H9 (cell line): ENCODE measurements around the gene CSTPP1. TPM values are rescaled to one million over a fixed set of nuclear protein-coding genes. Genes with fewer than 3 reads are reported as not detected.

Experiments used
- DNase-seq: peaks from one replicate; pipeline ENCODE4 v3.0.0-alpha.2; 2017
- H2AFZ ChIP-seq: one replicate; pipeline ENCODE4 v1.6.1; 2013; ENCODE audit warnings: mild to moderate bottlenecking, low read length, control low read depth, moderate library complexity
- H2AK5ac ChIP-seq: 2 replicates; pipeline ENCODE4 v1.6.1; 2013; ENCODE audit warnings: low read length, control low read depth, mixed read lengths; ENCODE audit not compliant: insufficient read length
- H2BK120ac ChIP-seq: one replicate; pipeline ENCODE4 v1.6.1; 2013; ENCODE audit warnings: low read depth, mild to moderate bottlenecking, low read length, control low read depth, inconsistent platforms; ENCODE audit not compliant: poor library complexity, severe bottlenecking
- H2BK12ac ChIP-seq: 2 replicates; pipeline ENCODE4 v1.6.1; 2013; ENCODE audit warnings: low read length, control low read depth, mixed read lengths, low read depth; ENCODE audit not compliant: insufficient read length
- H2BK15ac ChIP-seq: 2 replicates; pipeline ENCODE4 v1.6.1; 2013; ENCODE audit warnings: low read depth, low read length, control low read depth
- H2BK20ac ChIP-seq: one replicate; pipeline ENCODE4 v1.6.1; 2013; ENCODE audit warnings: low read depth, mild to moderate bottlenecking, low read length, control low read depth, inconsistent platforms; ENCODE audit not compliant: poor library complexity, severe bottlenecking
- H2BK5ac ChIP-seq: 2 replicates; pipeline ENCODE4 v1.6.1; 2013; ENCODE audit warnings: low read length, control low read depth, mixed read lengths; ENCODE audit not compliant: insufficient read length
- H3K14ac ChIP-seq: 2 replicates; pipeline ENCODE4 v1.6.1; 2013; ENCODE audit warnings: low read length, control low read depth; ENCODE audit not compliant: insufficient read depth
- H3K18ac ChIP-seq: 2 replicates; pipeline ENCODE4 v1.6.1; 2013; ENCODE audit warnings: low read depth, mild to moderate bottlenecking, mixed read lengths, low read length, control low read depth; ENCODE audit not compliant: insufficient read length
- H3K23ac ChIP-seq: 2 replicates; pipeline ENCODE4 v1.6.1; 2013; ENCODE audit warnings: low read length, control low read depth, mixed read lengths, low read depth; ENCODE audit not compliant: insufficient read length
- H3K23me2 ChIP-seq: 2 replicates; pipeline ENCODE4 v1.6.1; 2013; ENCODE audit warnings: low read depth, mild to moderate bottlenecking, mixed read lengths, low read length, control low read depth; ENCODE audit not compliant: insufficient read length, poor library complexity, severe bottlenecking
- H3K27ac ChIP-seq: 2 replicates; pipeline ENCODE4 v1.5.1; 2013; ENCODE audit warnings: low read length, control low read depth, mixed read lengths, low read depth; ENCODE audit not compliant: insufficient read length
- H3K27me3 ChIP-seq: 2 replicates; pipeline ENCODE4 v1.6.1; 2013; ENCODE audit warnings: low read length, control low read depth, inconsistent platforms; ENCODE audit not compliant: insufficient read depth
- H3K4ac ChIP-seq: 2 replicates; pipeline ENCODE4 v1.6.1; 2013; ENCODE audit warnings: low read depth, mild to moderate bottlenecking, control low read depth, inconsistent platforms, low read length, moderate library complexity
- H3K4me1 ChIP-seq: 2 replicates; pipeline ENCODE4 v1.6.1; 2013; ENCODE audit warnings: low read length, control low read depth, inconsistent platforms; ENCODE audit not compliant: insufficient read depth
- H3K4me2 ChIP-seq: 2 replicates; pipeline ENCODE4 v1.6.1; 2013; ENCODE audit warnings: low read length, control low read depth, mixed read lengths; ENCODE audit not compliant: insufficient read length, insufficient read depth
- H3K56ac ChIP-seq: 2 replicates; pipeline ENCODE4 v1.6.1; 2013; ENCODE audit warnings: low read depth, mild to moderate bottlenecking, mixed read lengths, low read length, control low read depth; ENCODE audit not compliant: insufficient read length
- H3K79me1 ChIP-seq: 2 replicates; pipeline ENCODE4 v1.6.1; 2013; ENCODE audit warnings: low read depth, mild to moderate bottlenecking, moderate library complexity, low read length, control low read depth, inconsistent platforms; ENCODE audit not compliant: insufficient read depth, poor library complexity, severe bottlenecking
- H3K79me2 ChIP-seq: 2 replicates; pipeline ENCODE4 v1.6.1; 2013; ENCODE audit warnings: low read length, control low read depth, inconsistent platforms; ENCODE audit not compliant: insufficient read depth
- H3K9ac ChIP-seq: 2 replicates; pipeline ENCODE4 v1.6.1; 2013; ENCODE audit warnings: low read length, control low read depth, mixed read lengths; ENCODE audit not compliant: insufficient read length; ENCODE audit errors: extremely low read depth
- H3K9me3 ChIP-seq: one replicate; pipeline ENCODE4 v1.6.1; 2013; ENCODE audit warnings: low read depth, low read length, inconsistent platforms; ENCODE audit not compliant: control insufficient read depth
- H3T11ph ChIP-seq: one replicate; pipeline ENCODE4 v1.6.1; 2013; ENCODE audit warnings: mild to moderate bottlenecking, low read length, control low read depth, inconsistent platforms
- H4K20me1 ChIP-seq: one replicate; pipeline ENCODE4 v1.6.1; 2013; ENCODE audit not compliant: control insufficient read depth, insufficient read length, insufficient read depth
- H4K5ac ChIP-seq: 2 replicates; pipeline ENCODE4 v1.6.1; 2013; ENCODE audit warnings: low read depth, mild to moderate bottlenecking, mixed read lengths, low read length, control low read depth; ENCODE audit not compliant: insufficient read length
- H4K8ac ChIP-seq: replicated peaks from 2 replicates; pipeline ENCODE4 v1.6.1; 2013; ENCODE audit warnings: low read length, control low read depth, mixed read lengths, low read depth; ENCODE audit not compliant: insufficient read length
- H4K91ac ChIP-seq: 2 replicates; pipeline ENCODE4 v1.6.1; 2013; ENCODE audit warnings: low read depth, mild to moderate bottlenecking, moderate library complexity, mixed read lengths, low read length, control low read depth; ENCODE audit not compliant: insufficient read length
- H3K27ac Mint-ChIP-seq, 3 experiments: 2 replicates in 2 of 3; 3 replicates in 1 of 3; pipeline ENCODE4 v1.8.0; 2020 to 2021; ENCODE audit warnings: mixed read lengths in 3 of 3, mild to moderate bottlenecking in 1 of 3, moderate library complexity in 1 of 3
- H3K27me3 Mint-ChIP-seq: 2 replicates; pipeline ENCODE4 v1.8.0; 2021; ENCODE audit warnings: low read depth, mild to moderate bottlenecking, moderate library complexity, mixed read lengths
- H3K36me3 Mint-ChIP-seq, 3 experiments: 2 replicates in 2 of 3; 3 replicates in 1 of 3; pipeline ENCODE4 v1.8.0; 2020 to 2021; ENCODE audit warnings: low read depth in 3 of 3, mixed read lengths in 3 of 3; ENCODE audit not compliant: insufficient read depth in 1 of 3
- H3K4me1 Mint-ChIP-seq, 2 experiments: 2 replicates each; pipeline ENCODE4 v1.8.0; 2020; ENCODE audit warnings: mixed read lengths in 2 of 2
- H3K4me3 Mint-ChIP-seq, 2 experiments: 2 replicates in 1 of 2; 3 replicates in 1 of 2; pipeline ENCODE4 v1.8.0; 2020 to 2021; ENCODE audit warnings: mild to moderate bottlenecking in 2 of 2, mixed read lengths in 2 of 2, moderate library complexity in 1 of 2
- H3K9me3 Mint-ChIP-seq, 2 experiments: 2 replicates in 1 of 2; 3 replicates in 1 of 2; pipeline ENCODE4 v1.8.0; 2020; ENCODE audit warnings: mild to moderate bottlenecking in 2 of 2, mixed read lengths in 2 of 2, moderate library complexity in 1 of 2
- WGBS: extraction: QIAGEN DNeasy Blood & Tissue Kit; methylation state at CpG from one replicate; pipeline ENCODE4 v1.1.7; 2013; ENCODE audit warnings: missing lambda C conversion rate, low lambda C conversion rate, mixed read lengths; ENCODE audit not compliant: insufficient read length; ENCODE audit errors: extremely low coverage; 5-methylcytosine and 5-hydroxymethylcytosine counted together
- total RNA-seq: library from RNA; stranded (reverse); gene quantifications from 2 replicates; pipeline ENCODE4 v1.2.1, GENCODE V29; 2021
- TF ChIP-seq, protein P1 (sequence below): fragments of 200-600 bp; sonication (generic); conservative IDR thresholded peaks from 3 replicates; pipeline ENCODE4 v1.8.0; 2021; ENCODE audit warnings: antibody characterized with exemption, mild to moderate bottlenecking

CSTPP1 gene
- total RNA-seq, 1 experiment from 2014 or later, result 21.2 TPM

DNA sequence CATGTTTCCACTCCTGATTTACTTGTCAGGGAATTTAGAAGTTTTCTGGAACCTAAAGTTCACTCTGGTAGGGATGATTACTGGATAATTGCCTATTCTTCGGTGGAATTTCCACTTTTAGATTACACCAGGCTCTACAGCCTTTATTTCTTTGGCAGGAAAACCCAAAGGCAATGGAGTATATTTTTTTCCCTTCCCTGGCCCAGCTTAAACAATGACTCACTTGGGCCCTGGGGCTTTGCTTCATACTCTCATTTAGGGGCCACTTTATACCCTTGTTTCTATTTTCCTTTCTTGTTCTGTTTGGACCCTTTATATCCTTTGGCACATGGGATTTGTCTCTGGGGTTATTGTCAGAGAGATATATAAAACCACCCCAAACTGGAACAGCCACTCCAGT, 114.7 kb downstream of the CSTPP1 start:
- WGBS, result no CpG with 5 or more reads among the region's 1 CpG
- Histone ChIP-seq H3K9ac (no peak overlapping the region), H3K4me1 (0 out of 2 replicates have a peak, but pooled peaks cover 2% of the 10 kb centered on the region), H2AFZ (no peak overlapping the region), H3T11ph (no peak overlapping the region), H4K5ac (no peak overlapping the region), H2AK5ac (no peak overlapping the region), H2BK5ac (no peak overlapping the region), H2BK20ac (no peak overlapping the region), H3K14ac (no peak overlapping the region), H3K27ac (no peak overlapping the region), H3K27me3 (no peaks in the 10 kb centered on the region), H3K23ac (no peak overlapping the region), H3K18ac (no peak overlapping the region), H4K8ac (no peak overlapping the region), H3K4me2 (no peak overlapping the region), H4K91ac (no peak overlapping the region), H3K79me1 (no peaks in the 10 kb centered on the region), H4K20me1 (no peaks in the 10 kb centered on the region), H3K56ac (no peak overlapping the region), H2BK12ac (no peak overlapping the region), H3K9me3 (no peaks in the 10 kb centered on the region), H2BK15ac (no peak overlapping the region), H3K79me2 (no peaks in the 10 kb centered on the region), H3K4ac (no peak overlapping the region), H3K23me2 (no peaks in the 10 kb centered on the region), H2BK120ac (no peak overlapping the region)
- TF ChIP-seq, protein P1, sequence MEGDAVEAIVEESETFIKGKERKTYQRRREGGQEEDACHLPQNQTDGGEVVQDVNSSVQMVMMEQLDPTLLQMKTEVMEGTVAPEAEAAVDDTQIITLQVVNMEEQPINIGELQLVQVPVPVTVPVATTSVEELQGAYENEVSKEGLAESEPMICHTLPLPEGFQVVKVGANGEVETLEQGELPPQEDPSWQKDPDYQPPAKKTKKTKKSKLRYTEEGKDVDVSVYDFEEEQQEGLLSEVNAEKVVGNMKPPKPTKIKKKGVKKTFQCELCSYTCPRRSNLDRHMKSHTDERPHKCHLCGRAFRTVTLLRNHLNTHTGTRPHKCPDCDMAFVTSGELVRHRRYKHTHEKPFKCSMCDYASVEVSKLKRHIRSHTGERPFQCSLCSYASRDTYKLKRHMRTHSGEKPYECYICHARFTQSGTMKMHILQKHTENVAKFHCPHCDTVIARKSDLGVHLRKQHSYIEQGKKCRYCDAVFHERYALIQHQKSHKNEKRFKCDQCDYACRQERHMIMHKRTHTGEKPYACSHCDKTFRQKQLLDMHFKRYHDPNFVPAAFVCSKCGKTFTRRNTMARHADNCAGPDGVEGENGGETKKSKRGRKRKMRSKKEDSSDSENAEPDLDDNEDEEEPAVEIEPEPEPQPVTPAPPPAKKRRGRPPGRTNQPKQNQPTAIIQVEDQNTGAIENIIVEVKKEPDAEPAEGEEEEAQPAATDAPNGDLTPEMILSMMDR, result no peak
- H3K36me3 Mint-ChIP-seq, result peaks cover 3 to 4% (median 4%) of the 10 kb centered on the region in 3 experiments; a peak in 5 of 7 replicates
- H3K4me3 Mint-ChIP-seq, result no peak overlapping the region
- no peak for DNase-seq
- peaks cover 4 to 7% of the 10 kb centered on the region in 2 experiments for H3K4me1 Mint-ChIP-seq
- no peaks in the 10 kb centered on the region; a peak in 1 of 5 replicates for H3K9me3 Mint-ChIP-seq
- H3K27me3 Mint-ChIP-seq, result no peaks in the 10 kb centered on the region
- H3K27ac Mint-ChIP-seq, result no peak overlapping the region
